OCI-LY7 (cell line): Measurements from ENCODE around the gene WNT3A. TPM values are rescaled to one million over a fixed set of nuclear protein-coding genes. Genes with fewer than 3 reads are reported as not detected.

Source experiments
- BruUV-seq: library from RNA; stranded (reverse); fragments of 400-500 nt; replicated peaks from 2 replicates; lab custom pipeline; 2021; lab: Mats Ljungman, UMichigan
- CTCF ChIA-PET: fragments of 300-600 bp; sonication (Branson Sonifier 250); formaldehyde crosslinking; loops from one replicate; lab custom pipeline; 2022; ENCODE audit warnings: antibody characterized with exemption; ENCODE audit not compliant: unreplicated experiment; lab: Charles Lee
- POLR2A ChIA-PET: fragments of 300-600 bp; sonication (Branson Sonifier 250); formaldehyde crosslinking; loops from one replicate; lab custom pipeline; 2022; ENCODE audit warnings: antibody characterized with exemption; lab: Charles Lee
- DNase-seq: peaks from one replicate; pipeline ENCODE4 v3.0.0-alpha.2; 2015; ENCODE audit warnings: low spot score
- H2AFZ ChIP-seq: fragments of 200-600 bp; sonication (generic), shearing (Covaris generic); 2 replicates; pipeline ENCODE4 v1.6.1; 2014; ENCODE audit warnings: mild to moderate bottlenecking, antibody characterized with exemption, low read length, moderate library complexity
- H3K27ac ChIP-seq: fragments of 200-600 bp; sonication (generic); 2 replicates; pipeline ENCODE4 v1.5.1; 2014; ENCODE audit warnings: mixed run types, low read depth, mild to moderate bottlenecking, moderate library complexity, low read length, inconsistent platforms; ENCODE audit not compliant: poor library complexity, severe bottlenecking
- H3K36me3 ChIP-seq: fragments of 200-600 bp; sonication (generic); 2 replicates; pipeline ENCODE4 v1.6.1; 2014; ENCODE audit warnings: mild to moderate bottlenecking, antibody characterized with exemption, low read length, moderate library complexity, mixed read lengths; ENCODE audit not compliant: insufficient read depth
- H3K4me1 ChIP-seq: fragments of 200-600 bp; sonication (generic); 2 replicates; pipeline ENCODE4 v1.5.1; 2014; ENCODE audit warnings: mild to moderate bottlenecking, low read length; ENCODE audit not compliant: insufficient read depth, poor library complexity, severe bottlenecking
- H3K4me2 ChIP-seq: fragments of 200-600 bp; sonication (generic); 2 replicates; pipeline ENCODE4 v1.6.1; 2014; ENCODE audit warnings: mild to moderate bottlenecking, low read length
- H3K4me3 ChIP-seq: fragments of 200-600 bp; sonication (generic); 2 replicates; pipeline ENCODE4 v1.5.1; 2014; ENCODE audit warnings: mild to moderate bottlenecking, low read depth, low read length; ENCODE audit not compliant: poor library complexity, severe bottlenecking
- H3K79me2 ChIP-seq: fragments of 200-600 bp; sonication (generic); 2 replicates; pipeline ENCODE4 v1.6.1; 2016; ENCODE audit warnings: low read depth, mild to moderate bottlenecking, low read length, moderate library complexity, mixed read lengths; ENCODE audit not compliant: insufficient read depth
- H3K9me2 ChIP-seq: fragments of 200-600 bp; sonication (generic); 2 replicates; pipeline ENCODE4 v1.6.1; 2016; ENCODE audit warnings: mild to moderate bottlenecking, low read length, mixed read lengths; ENCODE audit not compliant: insufficient read depth
- H3K9me3 ChIP-seq: fragments of 200-600 bp; sonication (generic); 2 replicates; pipeline ENCODE4 v1.6.1; 2014; ENCODE audit warnings: mild to moderate bottlenecking, mixed run types, low read length, mixed read lengths
- H4K20me1 ChIP-seq: fragments of 200-600 bp; sonication (generic); 2 replicates; pipeline ENCODE4 v1.6.1; 2014; ENCODE audit warnings: mild to moderate bottlenecking, antibody characterized with exemption, low read length, moderate library complexity, mixed read lengths; ENCODE audit not compliant: insufficient read depth
- EZH2phosphoT487 ChIP-seq: fragments of 200-600 bp; sonication (generic); IDR thresholded peaks from 2 replicates; pipeline ENCODE4 v1.6.1; 2018; ENCODE audit warnings: low read depth, borderline replicate concordance, mild to moderate bottlenecking, mixed run types, antibody characterized with exemption, low read length, moderate library complexity, mixed read lengths
- intact Hi-C: fragments of 100-400 bp; cut with micrococcal nuclease; formaldehyde crosslinking; loops from one replicate; pipeline ENCODE4 v1.10.0; 2022; ENCODE audit not compliant: unreplicated experiment
- total RNA-seq, 2 experiments: library from RNA; depleted of rRNA in 1 of 2; stranded (reverse); fragments of >200 nt in 1 of 2; shearing (Covaris generic) in 1 of 2; gene quantifications; 2 replicates each; pipeline ENCODE4 v1.2.3, GENCODE V29; 2014 to 2022
- TF ChIP-seq, protein P1 (sequence below): fragments of 200-600 bp; sonication (generic); conservative IDR thresholded peaks from 2 replicates; pipeline ENCODE4 v1.5.1; 2014; ENCODE audit warnings: mild to moderate bottlenecking, antibody characterized with exemption, low read length, moderate library complexity, mixed read lengths

Gene WNT3A
- total RNA-seq, 2 experiments from 2014 or later = not detected

DNA sequence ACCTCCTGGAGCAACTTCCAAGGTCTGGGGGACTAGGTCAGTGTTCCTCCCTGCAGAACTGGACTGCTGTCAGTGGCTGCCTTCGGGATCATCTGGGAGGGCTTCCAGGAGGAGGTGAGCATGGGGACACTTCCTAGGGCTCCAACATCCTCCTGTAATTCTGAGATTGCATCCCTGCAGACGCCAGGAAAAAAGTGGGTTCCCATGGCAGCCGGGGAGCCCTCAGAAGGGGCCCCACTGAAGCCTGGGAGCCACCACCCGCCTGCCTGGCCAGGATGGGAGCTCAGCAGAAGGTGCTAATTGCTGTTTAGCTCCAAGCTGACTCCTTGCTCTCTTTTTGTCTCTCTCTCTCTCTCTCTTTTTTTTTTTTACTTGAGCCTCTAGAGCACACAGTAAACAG, 59.6 kb downstream of the WNT3A start:
- no peak overlapping the region for H3K27ac ChIP-seq
- intact Hi-C loops = no loop called here
- H3K4me3 ChIP-seq = no peak overlapping the region
- no peaks in the 10 kb centered on the region for H3K9me2 ChIP-seq
- no peaks in the 10 kb centered on the region for H3K36me3 ChIP-seq
- no TSS peak for BruUV-seq
- no peak overlapping the region for H2AFZ ChIP-seq
- CTCF ChIA-PET = interaction anchor here (0.6 kb wide), 1 partner anchor 179 kb away, joined by 4 read pairs; no protein-coding TSS in a partner anchor
- no peak for DNase-seq
- no peak overlapping the region for H3K4me2 ChIP-seq
- TF ChIP-seq, protein P1, sequence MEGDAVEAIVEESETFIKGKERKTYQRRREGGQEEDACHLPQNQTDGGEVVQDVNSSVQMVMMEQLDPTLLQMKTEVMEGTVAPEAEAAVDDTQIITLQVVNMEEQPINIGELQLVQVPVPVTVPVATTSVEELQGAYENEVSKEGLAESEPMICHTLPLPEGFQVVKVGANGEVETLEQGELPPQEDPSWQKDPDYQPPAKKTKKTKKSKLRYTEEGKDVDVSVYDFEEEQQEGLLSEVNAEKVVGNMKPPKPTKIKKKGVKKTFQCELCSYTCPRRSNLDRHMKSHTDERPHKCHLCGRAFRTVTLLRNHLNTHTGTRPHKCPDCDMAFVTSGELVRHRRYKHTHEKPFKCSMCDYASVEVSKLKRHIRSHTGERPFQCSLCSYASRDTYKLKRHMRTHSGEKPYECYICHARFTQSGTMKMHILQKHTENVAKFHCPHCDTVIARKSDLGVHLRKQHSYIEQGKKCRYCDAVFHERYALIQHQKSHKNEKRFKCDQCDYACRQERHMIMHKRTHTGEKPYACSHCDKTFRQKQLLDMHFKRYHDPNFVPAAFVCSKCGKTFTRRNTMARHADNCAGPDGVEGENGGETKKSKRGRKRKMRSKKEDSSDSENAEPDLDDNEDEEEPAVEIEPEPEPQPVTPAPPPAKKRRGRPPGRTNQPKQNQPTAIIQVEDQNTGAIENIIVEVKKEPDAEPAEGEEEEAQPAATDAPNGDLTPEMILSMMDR = no peak
- no peak for TF ChIP-seq EZH2phosphoT487
- no peaks in the 10 kb centered on the region for H3K79me2 ChIP-seq
- POLR2A ChIA-PET = interaction anchor here (0.6 to 0.7 kb wide), 2 partner anchors 12 to 23 kb away, joined by 3 to 6 read pairs; no protein-coding TSS in a partner anchor
- H4K20me1 ChIP-seq = no peaks in the 10 kb centered on the region
- no peaks in the 10 kb centered on the region for H3K4me1 ChIP-seq
- H3K9me3 ChIP-seq = no peaks in the 10 kb centered on the region

DNA sequence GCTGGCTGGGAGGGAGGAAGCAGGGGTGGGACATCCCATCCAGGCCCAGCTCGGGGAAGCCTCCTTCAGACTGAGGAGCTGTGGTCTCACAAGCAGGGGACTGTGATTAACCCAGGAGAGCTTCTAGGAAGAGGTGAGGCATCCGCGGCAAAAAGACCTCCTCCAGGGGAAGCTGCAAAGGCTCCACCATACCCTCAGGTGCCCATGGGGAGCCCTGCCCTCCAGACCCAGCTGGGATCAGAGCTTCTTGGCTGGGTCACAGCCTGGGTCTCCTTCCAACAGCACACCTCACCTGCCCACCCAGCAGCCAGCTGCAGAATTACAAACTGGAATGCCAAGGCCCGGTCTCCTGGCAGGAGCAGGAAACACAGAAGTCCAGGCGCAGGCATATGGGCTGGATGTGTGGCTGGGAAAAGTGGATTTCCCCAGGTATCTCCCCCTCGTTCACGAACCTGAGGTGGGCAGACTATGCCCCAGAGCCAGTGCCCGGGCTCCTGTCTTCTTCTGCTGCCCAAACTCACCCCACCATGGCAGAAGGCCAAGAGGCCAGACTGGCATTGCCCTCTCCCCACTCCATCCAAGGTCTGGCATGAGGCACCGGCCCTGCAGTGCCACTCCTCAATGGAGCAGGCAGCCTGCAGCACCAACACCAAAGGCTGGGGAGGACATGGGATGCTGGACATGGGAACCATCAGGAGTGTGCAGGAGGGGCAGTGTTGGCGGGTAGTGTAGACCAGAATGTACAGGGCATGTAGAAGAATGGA, 60.3 kb downstream of the WNT3A start:
- intact Hi-C loops = no loop called here
- BruUV-seq = no TSS peak
- Histone ChIP-seq H3K9me3 (no peaks in the 10 kb centered on the region), H3K79me2 (no peaks in the 10 kb centered on the region), H2AFZ (no peak overlapping the region), H3K4me1 (no peaks in the 10 kb centered on the region), H3K27ac (no peak overlapping the region), H3K9me2 (no peaks in the 10 kb centered on the region), H4K20me1 (no peaks in the 10 kb centered on the region), H3K36me3 (no peaks in the 10 kb centered on the region), H3K4me2 (no peak overlapping the region), H3K4me3 (no peak overlapping the region)
- ChIA-PET CTCF (no interaction called here), POLR2A (interaction anchor here (0.6 to 0.7 kb wide), 2 partner anchors 12 to 24 kb away, joined by 3 to 6 read pairs; no protein-coding TSS in a partner anchor)
- DNase-seq = no peak
- no peak for TF ChIP-seq EZH2phosphoT487
- TF ChIP-seq, protein P1 = no peak

GRCh38 chr1:228068359-228068758, 61.6 kb downstream of the WNT3A start:
- intact Hi-C loops = no loop called here
- no TSS peak for BruUV-seq
- CTCF ChIA-PET = no interaction called here

More at GRCh38 chr1:228068359-228068758, 61.6 kb downstream of the WNT3A start:
- Histone ChIP-seq H3K9me2 (no peaks in the 10 kb centered on the region), H3K4me3 (no peak overlapping the region), H4K20me1 (no peaks in the 10 kb centered on the region), H3K36me3 (no peaks in the 10 kb centered on the region), H3K27ac (no peak overlapping the region), H3K4me2 (no peak overlapping the region), H3K4me1 (no peaks in the 10 kb centered on the region), H3K9me3 (no peaks in the 10 kb centered on the region), H3K79me2 (no peaks in the 10 kb centered on the region), H2AFZ (no peak overlapping the region)
- POLR2A ChIA-PET = no interaction called here
- DNase-seq = no peak
- TF ChIP-seq, protein P1 = no peak
- TF ChIP-seq EZH2phosphoT487 = no peak
